Neuronal stem cell (in vitro differentiated cells): ENCODE measurements around the gene EMILIN1.

Experiments
- DNase-seq: peaks from one replicate; pipeline ENCODE4 v3.0.0-alpha.2; 2013; ENCODE audit warnings: low spot score
- H2AFZ ChIP-seq: one replicate; pipeline ENCODE4 v1.6.1; 2013; ENCODE audit warnings: mild to moderate bottlenecking, low read length, inconsistent platforms
- H2AK5ac ChIP-seq: 2 replicates; pipeline ENCODE4 v1.6.1; 2013; ENCODE audit warnings: low read depth, mild to moderate bottlenecking, inconsistent platforms, low read length, moderate library complexity, mixed read lengths
- H2BK120ac ChIP-seq: 2 replicates; pipeline ENCODE4 v1.6.1; 2013; ENCODE audit warnings: low read depth, mild to moderate bottlenecking, inconsistent platforms, low read length, moderate library complexity, mixed read lengths
- H2BK12ac ChIP-seq: one replicate; pipeline ENCODE4 v1.6.1; 2013; ENCODE audit warnings: low read length, inconsistent platforms
- H2BK15ac ChIP-seq: 2 replicates; pipeline ENCODE4 v1.6.1; 2013; ENCODE audit warnings: mild to moderate bottlenecking, low read length, inconsistent platforms, mixed read lengths
- H2BK5ac ChIP-seq: one replicate; pipeline ENCODE4 v1.6.1; 2013; ENCODE audit warnings: inconsistent platforms, mild to moderate bottlenecking, low read length, moderate library complexity
- H3K14ac ChIP-seq: one replicate; pipeline ENCODE4 v1.6.1; 2013; ENCODE audit warnings: low read length, inconsistent platforms
- H3K18ac ChIP-seq: 2 replicates; pipeline ENCODE4 v1.6.1; 2013; ENCODE audit warnings: low read length, inconsistent platforms
- H3K23ac ChIP-seq: 2 replicates; pipeline ENCODE4 v1.6.1; 2013; ENCODE audit warnings: low read depth, mild to moderate bottlenecking, mixed read lengths, low read length, inconsistent platforms; ENCODE audit not compliant: poor library complexity
- H3K27ac ChIP-seq: replicated peaks from 3 replicates; pipeline ENCODE4 v1.5.1; 2013; ENCODE audit warnings: low read length, inconsistent platforms
- H3K27me3 ChIP-seq, 3 experiments: 2 replicates each; pipeline ENCODE4 v1.6.1; 2013; ENCODE audit warnings: low read length in 3 of 3, mild to moderate bottlenecking in 2 of 3, inconsistent platforms in 1 of 3, low read depth in 1 of 3, mixed read lengths in 1 of 3, moderate library complexity in 1 of 3; ENCODE audit not compliant: control insufficient read depth in 3 of 3, insufficient read depth in 3 of 3
- H3K36me3 ChIP-seq, 2 donors: replicated peaks in 1 of 2; 2 replicates each; pipeline ENCODE4 v1.6.1; 2013; ENCODE audit warnings: low read length in 2 of 2; ENCODE audit not compliant: control insufficient read depth in 2 of 2, insufficient read depth in 2 of 2
- H3K4ac ChIP-seq: 2 replicates; pipeline ENCODE4 v1.6.1; 2013; ENCODE audit warnings: inconsistent platforms, mild to moderate bottlenecking, low read length, moderate library complexity
- H3K4me1 ChIP-seq, 2 donors: 1 replicate in 1 of 2; 2 replicates in 1 of 2; pipeline ENCODE4 v1.6.1; 2013; ENCODE audit warnings: low read length in 2 of 2, low read depth in 1 of 2; ENCODE audit not compliant: control insufficient read depth in 2 of 2, insufficient read depth in 1 of 2
- H3K4me2 ChIP-seq: one replicate; pipeline ENCODE4 v1.6.1; 2013; ENCODE audit warnings: mild to moderate bottlenecking, low read length, inconsistent platforms; ENCODE audit not compliant: insufficient read depth, poor library complexity, severe bottlenecking
- H3K4me3 ChIP-seq, 2 donors: 2 replicates each; pipeline ENCODE4 v1.5.1; 2013; ENCODE audit warnings: low read length in 2 of 2, mild to moderate bottlenecking in 2 of 2, inconsistent platforms in 1 of 2, moderate library complexity in 1 of 2
- H3K79me1 ChIP-seq: one replicate; pipeline ENCODE4 v1.6.1; 2013; ENCODE audit warnings: low read depth, mild to moderate bottlenecking, inconsistent platforms, low read length, moderate library complexity
- H3K9ac ChIP-seq: one replicate; pipeline ENCODE4 v1.6.1; 2013; ENCODE audit warnings: mild to moderate bottlenecking, low read depth, low read length, inconsistent platforms; ENCODE audit not compliant: poor library complexity
- H3K9me3 ChIP-seq, 2 donors: replicated peaks in 1 of 2; 2 replicates each; pipeline versions ENCODE3 to v1.6.1; 2013; ENCODE audit warnings: low read length in 2 of 2, mild to moderate bottlenecking in 2 of 2, inconsistent platforms in 1 of 2, low read depth in 1 of 2, mixed read lengths in 1 of 2, moderate library complexity in 1 of 2; ENCODE audit not compliant: control insufficient read depth in 2 of 2, insufficient read depth in 1 of 2
- H4K8ac ChIP-seq: one replicate; pipeline ENCODE4 v1.6.1; 2013; ENCODE audit warnings: low read depth, mild to moderate bottlenecking, inconsistent platforms, low read length, moderate library complexity
- H4K91ac ChIP-seq: one replicate; pipeline ENCODE4 v1.6.1; 2013; ENCODE audit warnings: low read length, low read depth, mild to moderate bottlenecking, inconsistent platforms; ENCODE audit not compliant: poor library complexity
- WGBS, 2 donors: extraction: QIAGEN DNeasy Blood & Tissue Kit; methylation state at CpG; one replicate each; pipeline ENCODE4 v1.1.7; 2013; ENCODE audit warnings: missing lambda C conversion rate in 2 of 2, mixed read lengths in 1 of 2; ENCODE audit not compliant: insufficient read length in 2 of 2, insufficient replicate concordance in 1 of 2; ENCODE audit errors: extremely low coverage in 2 of 2; 5-methylcytosine and 5-hydroxymethylcytosine counted together

Gene EMILIN1

DNA sequence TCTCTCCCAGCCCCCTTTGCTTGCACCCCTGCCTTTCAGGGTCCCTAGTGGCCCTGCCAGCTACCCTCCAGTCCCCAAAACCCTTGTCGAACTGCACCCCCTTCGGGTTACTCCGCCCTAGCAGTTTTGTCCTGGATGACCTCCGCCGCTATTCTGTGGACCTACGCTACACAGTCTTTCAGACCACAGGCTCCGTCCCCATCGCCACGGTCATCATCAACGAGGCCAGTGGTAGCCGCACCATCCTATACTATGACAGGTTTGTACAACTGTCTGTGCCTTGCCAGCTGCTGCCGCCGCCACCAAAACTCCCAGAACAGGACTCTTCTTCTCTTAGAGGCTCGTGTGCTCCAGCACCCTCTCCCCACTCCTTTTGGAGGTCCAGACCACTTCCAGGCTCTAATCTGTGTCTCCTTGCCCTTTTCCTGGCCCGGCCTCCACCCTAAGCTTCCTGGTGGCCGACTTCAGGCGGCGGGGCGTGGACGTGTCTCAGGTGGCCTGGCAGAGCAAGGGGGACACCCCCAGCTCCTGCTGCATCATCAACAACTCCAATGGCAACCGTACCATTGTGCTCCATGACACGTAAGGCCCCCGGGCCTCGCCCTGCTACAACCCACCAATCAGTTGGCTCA lies 16.1 kb downstream of the EMILIN1 start:
- no peaks in the 10 kb centered on the region for H3K79me1 ChIP-seq
- H3K27me3 ChIP-seq, result no peaks in the 10 kb centered on the region
- H2BK15ac ChIP-seq, result no peak overlapping the region
- H3K4ac ChIP-seq, result no peak overlapping the region
- DNase-seq, result no peak
- no peak overlapping the region for H3K18ac ChIP-seq
- H2BK120ac ChIP-seq, result no peak overlapping the region
- H3K36me3 ChIP-seq, result no peaks in the 10 kb centered on the region
- H3K9me3 ChIP-seq, result no peaks in the 10 kb centered on the region
- H3K4me1 ChIP-seq, result peaks cover 0 to 1% of the 10 kb centered on the region in 2 donors
- H2BK5ac ChIP-seq, result no peak overlapping the region
- H2BK12ac ChIP-seq, result no peak overlapping the region
- H2AK5ac ChIP-seq, result peak overlapping the region; percentile 41
- H3K4me2 ChIP-seq, result no peak overlapping the region
- no peak overlapping the region for H4K8ac ChIP-seq
- H2AFZ ChIP-seq, result no peak overlapping the region
- no peak overlapping the region for H3K4me3 ChIP-seq
- H3K23ac ChIP-seq, result peak overlapping the region; percentile 47
- no peak overlapping the region for H3K9ac ChIP-seq
- no peak overlapping the region for H3K27ac ChIP-seq
- no peak overlapping the region for H4K91ac ChIP-seq
- WGBS, 2 donors, result no CpG with 5 or more reads among the region's 24 CpGs
- no peak overlapping the region for H3K14ac ChIP-seq

DNA sequence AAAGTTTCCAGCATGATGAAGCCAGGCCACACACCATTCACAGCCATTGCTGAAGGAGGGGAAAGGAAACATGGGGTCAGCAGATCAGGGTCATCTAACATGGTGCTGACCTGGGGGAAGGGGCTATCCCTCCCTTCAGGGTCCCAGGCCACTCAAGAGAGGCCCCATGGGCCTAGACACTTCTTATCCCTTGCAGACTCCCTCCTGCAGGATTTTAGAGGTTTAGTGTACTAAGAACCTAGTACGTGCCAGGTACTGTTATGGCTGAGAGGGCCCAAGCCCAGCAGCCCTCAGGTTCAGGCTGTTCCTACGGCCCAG lies 17.0 kb downstream of the EMILIN1 start:
- Histone ChIP-seq H2BK5ac (no peak overlapping the region), H4K91ac (no peak overlapping the region), H4K8ac (peak overlapping the region; percentile 75), H3K9ac (no peak overlapping the region), H3K23ac (no peak overlapping the region), H2BK15ac (no peak overlapping the region), H3K4ac (no peak overlapping the region), H3K14ac (no peak overlapping the region), H3K4me3 (peak overlapping the region in 1 of 2 donors; percentile 5), H3K4me1 (peaks cover 0 to 4% of the 10 kb centered on the region in 2 donors), H3K27ac (no peak overlapping the region), H3K79me1 (no peaks in the 10 kb centered on the region), H2BK120ac (no peak overlapping the region), H3K36me3 (peaks cover 0 to 1% of the 10 kb centered on the region in 2 donors), H2AK5ac (no peak overlapping the region), H2AFZ (peak overlapping the region; percentile 94), H3K4me2 (no peak overlapping the region), H3K18ac (no peak overlapping the region), H3K27me3 (no peaks in the 10 kb centered on the region), H2BK12ac (no peak overlapping the region), H3K9me3 (no peaks in the 10 kb centered on the region)
- no CpG with 5 or more reads among the region's 2 CpGs for WGBS, 2 donors
- DNase-seq, result no peak

DNA sequence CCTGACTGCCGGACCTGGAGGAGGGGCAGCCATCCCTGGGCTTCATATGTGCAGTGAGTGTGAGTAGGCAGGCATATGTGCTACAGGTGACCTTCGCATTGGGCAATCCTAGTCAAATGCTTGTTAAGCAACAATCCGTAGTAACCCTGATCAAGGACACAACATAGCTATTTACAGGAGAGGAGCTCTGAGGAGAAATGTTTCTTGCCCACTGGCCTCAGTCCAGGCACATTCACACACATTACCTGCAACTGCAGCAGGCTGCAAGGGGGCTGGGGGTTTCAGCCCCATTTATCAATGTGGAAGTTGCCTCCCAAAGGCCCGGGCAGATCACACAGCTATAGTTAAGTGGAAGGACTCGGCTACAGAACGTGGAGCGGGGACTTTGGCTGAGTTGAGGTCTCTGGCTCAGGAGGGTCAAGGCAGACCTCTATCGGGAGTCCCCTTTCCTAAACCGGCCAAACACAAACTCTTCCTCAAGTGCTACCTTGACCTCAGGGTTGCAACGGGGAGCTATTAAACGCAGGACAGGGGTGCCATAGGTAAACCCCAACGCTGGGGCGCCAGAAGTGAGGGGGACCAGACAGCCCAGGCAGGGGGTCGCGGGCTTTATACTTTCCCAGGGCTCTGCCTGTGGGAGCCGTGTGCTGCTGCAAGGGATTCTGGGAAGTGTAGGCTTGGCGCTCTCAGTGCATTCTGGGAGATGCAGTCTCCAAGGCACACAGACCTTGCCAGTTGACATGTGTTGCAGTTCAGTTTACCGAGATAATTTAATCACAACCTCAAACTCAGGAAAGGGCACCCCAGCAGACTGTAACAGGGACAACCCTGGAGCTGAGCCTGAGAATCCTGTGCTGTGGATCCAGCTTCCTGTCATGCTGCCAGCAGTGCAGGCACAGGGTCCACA lies 17.6 kb downstream of the EMILIN1 start:
- no CpG with 5 or more reads among the region's 18 CpGs for WGBS, 2 donors

DNA sequence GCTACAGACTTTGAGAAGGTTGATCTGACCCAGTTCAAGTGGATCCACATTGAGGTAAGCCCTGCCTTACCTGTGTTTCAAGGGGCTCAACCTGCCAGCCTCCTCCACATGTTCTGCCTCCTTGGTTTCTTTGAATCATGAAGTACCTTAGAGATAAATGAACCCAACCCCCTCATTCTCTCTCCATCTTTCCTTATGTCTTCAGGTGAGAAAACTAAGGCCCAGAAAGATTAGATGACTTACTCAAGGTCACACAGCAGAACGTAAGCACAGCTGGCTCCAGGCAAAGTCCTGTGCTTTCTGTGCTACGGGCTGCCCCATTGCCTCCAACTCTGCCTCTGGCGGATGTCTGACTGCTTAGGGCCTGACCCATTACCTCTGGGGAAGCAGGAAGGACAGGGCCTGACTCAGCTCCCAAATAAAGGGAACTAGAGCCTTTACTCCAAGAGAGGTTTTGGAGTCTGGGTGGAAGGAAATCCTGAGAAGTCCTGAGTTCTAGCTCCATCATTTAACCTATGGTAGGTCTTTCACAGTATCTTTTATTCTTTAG lies 18.4 kb downstream of the EMILIN1 start:
- Histone ChIP-seq H3K27ac (no peak overlapping the region), H3K9me3 (no peaks in the 10 kb centered on the region), H4K91ac (no peak overlapping the region), H2AK5ac (no peak overlapping the region), H3K36me3 (peaks cover 0 to 1% of the 10 kb centered on the region in 2 donors), H3K4ac (no peak overlapping the region), H3K4me2 (no peak overlapping the region), H2BK12ac (no peak overlapping the region), H2BK120ac (no peak overlapping the region), H4K8ac (no peak overlapping the region), H3K27me3 (no peaks in the 10 kb centered on the region), H2BK5ac (no peak overlapping the region), H3K9ac (no peak overlapping the region), H3K23ac (no peak overlapping the region), H3K4me1 (peaks cover 0 to 4% of the 10 kb centered on the region in 2 donors), H3K18ac (peak overlapping the region; percentile 57), H3K14ac (no peak overlapping the region), H2BK15ac (no peak overlapping the region), H2AFZ (peak overlapping the region; percentile 94), H3K79me1 (no peaks in the 10 kb centered on the region), H3K4me3 (no peak overlapping the region)
- WGBS, 2 donors, result no CpG with 5 or more reads among the region's 3 CpGs
- DNase-seq, result no peak

More for the DNA sequence above, 17.6 kb downstream of the EMILIN1 start:
- DNase-seq, result no peak
- Histone ChIP-seq H3K9ac (no peak overlapping the region), H3K4me1 (peaks cover 0 to 4% of the 10 kb centered on the region in 2 donors), H3K79me1 (no peaks in the 10 kb centered on the region), H3K4ac (no peak overlapping the region), H2AK5ac (peak overlapping the region; percentile 49), H3K27me3 (no peaks in the 10 kb centered on the region), H3K4me2 (peak overlapping the region; percentile 59), H3K27ac (no peak overlapping the region), H2BK12ac (no peak overlapping the region), H2BK15ac (no peak overlapping the region), H3K9me3 (no peaks in the 10 kb centered on the region), H4K8ac (peak overlapping the region; percentile 75), H3K4me3 (peak overlapping the region; percentile 5 to 32), H3K36me3 (peaks cover 0 to 1% of the 10 kb centered on the region in 2 donors), H2BK120ac (no peak overlapping the region), H4K91ac (no peak overlapping the region), H3K18ac (peak overlapping the region; percentile 39), H2BK5ac (no peak overlapping the region), H2AFZ (peak overlapping the region; percentile 94), H3K14ac (no peak overlapping the region), H3K23ac (no peak overlapping the region)
